HG02885 (cell line): ENCODE measurements around the gene KCNQ1.

Experiments used
- ATAC-seq: cut with Tn5 transposase; IDR thresholded peaks from one replicate; pipeline ENCODE4 v1.9.1; 2021; ENCODE audit warnings: mild to moderate bottlenecking; ENCODE audit not compliant: unreplicated experiment, poor library complexity

KCNQ1 gene

DNA sequence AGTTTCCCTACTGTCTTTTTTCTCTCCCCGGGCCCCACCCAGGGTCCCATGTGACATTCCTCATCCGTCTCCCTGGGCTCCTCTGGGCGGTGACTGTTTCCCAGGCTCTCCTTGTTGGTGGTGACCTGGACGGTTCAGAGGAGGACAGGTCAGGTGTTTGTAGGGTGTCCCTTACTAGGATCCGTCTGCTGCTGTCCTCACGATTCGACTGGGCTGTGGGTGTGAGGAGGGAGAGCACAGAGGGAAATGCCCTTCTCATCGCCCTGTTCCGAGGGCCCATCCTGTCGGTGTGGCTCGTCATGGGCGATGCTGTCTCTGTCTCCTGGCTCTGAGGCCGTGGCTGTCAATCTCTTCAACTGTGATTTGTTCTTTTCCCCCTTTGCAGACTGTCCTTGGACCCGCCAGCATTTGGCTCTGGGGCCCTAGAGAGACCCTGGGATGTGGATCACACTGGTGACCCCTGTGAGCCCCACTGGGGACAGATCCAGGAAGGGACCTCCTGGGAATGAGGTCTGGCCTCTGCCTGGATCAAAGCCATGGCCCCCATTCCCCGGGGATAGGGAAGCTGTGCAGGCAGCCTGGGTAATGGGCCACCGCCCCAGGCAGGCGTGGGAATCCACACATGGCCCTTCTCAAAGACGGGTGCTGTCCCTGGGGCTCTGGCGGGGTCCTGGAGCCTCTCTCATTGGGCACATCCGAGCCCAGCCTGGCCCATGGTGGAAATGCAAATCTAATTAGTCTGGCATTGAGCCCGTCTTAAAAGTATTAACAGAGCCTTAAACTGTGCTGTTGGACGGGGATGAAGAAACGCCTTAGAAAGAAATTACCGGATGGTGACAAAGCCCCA is 301.8 kb downstream of the KCNQ1 start:
- no peak for ATAC-seq

DNA sequence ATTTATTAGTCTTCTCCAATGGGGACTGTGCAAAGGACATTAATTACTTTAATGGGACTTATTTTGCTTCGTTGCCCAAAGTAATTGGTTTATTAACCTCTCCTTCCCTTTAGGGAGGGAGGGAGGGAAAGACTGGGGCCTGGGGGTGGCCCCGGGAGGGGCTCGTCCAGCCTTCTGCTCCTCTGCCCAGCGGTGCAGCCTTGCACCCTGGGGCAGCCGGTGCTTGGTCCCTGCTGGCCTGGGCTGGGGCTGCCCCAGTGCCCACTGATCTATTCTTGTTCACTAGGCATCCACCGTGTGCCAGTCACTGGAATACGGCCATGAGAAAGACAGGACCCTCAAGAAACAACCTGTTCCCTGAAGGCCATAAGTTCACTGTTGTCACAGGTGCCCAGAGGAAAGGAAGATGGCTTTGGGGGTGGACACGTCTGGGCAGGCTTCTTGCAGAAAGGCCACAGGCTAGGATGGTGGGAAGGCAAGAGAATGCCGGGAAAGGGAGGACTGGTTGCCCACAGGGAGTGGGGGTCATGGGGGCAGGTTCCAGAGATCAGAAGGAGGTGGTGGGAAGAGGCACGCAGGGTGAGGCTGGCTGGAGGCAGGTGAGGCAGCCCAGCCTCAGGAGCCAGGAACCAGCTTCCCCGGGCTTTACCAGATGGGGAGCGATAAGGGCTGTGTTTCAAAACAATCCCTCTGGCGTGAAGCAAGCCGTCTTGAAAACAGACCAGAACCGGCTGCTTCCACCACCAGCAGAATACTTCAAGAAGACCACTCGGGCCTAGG is 302.6 kb downstream of the KCNQ1 start:
- ATAC-seq: no peak

DNA sequence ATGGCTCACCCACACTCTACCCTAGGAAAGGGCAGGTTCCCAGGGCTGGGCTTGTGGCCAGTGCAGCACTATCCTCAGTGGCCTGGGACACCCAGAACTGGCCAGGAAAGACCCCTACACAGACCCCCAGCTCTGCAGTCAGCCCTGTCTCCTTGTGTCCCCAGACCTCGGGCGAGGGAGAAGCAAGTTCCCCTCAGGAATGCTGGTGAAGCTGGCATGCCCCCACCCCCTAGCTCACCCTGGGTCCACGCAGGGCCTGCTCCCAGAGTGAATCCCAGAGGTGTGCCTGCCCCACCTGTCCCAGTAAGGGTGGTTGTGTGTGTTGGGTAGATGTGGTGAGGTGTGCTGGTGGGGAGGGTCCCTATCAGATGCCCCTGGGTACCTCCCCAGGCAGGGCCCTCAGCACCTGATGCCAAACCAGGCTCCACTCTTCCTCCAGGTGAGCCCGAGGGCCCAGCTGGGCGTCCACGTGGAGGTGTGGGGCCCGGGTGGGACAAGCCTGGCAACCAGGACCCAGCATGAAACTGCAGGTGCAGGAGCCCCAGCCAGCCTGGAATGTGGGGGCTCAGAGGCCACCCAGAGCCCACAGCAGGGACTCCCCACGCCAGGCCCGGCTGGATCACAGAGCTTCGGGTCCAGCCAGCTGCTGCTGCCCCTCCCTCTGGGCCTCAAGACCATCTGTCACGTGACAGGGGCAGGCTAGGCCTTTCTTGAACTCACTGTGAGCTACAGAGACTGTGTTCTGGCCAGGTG is 303.4 kb downstream of the KCNQ1 start:
- no peak for ATAC-seq

DNA sequence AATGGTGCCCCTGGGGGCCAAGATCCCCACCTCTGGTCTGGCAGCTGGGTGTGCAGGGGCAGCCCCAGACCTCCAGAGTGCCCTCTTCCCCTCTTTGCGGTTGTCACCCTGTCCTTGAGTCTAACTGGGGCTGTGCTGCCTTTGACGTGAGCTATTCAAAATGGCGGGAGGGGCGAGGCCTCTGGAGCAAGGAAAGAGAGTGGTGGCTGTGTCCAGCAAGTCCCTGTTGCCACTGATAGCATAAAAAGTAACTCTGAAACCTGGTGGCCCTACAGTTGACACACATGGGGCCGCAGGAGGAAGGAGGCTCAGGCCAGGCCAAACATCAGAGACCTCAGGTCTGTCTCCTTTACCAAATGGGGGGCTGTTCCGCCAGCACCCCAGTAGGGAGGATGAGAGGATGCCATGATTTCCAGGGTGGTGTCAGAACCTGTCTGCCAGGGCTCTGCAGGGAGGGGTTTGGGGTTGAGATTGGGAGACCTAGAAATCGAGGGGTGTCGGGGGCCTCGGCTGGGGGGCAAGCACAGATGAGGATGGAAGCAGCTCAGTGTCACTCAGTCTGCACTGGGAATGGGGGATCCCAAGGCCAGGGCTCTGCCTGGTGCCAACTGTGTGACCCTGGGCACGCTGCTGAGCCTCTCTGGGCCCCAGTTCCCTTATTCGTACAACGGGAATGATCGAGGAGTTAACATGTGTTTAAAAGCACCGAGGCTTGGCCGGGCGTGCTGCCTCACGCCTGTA is 304.2 kb downstream of the KCNQ1 start:
- no peak for ATAC-seq

GRCh38 chr11:2750101-2750681 is 305.4 kb downstream of the KCNQ1 start:
- no peak for ATAC-seq

DNA sequence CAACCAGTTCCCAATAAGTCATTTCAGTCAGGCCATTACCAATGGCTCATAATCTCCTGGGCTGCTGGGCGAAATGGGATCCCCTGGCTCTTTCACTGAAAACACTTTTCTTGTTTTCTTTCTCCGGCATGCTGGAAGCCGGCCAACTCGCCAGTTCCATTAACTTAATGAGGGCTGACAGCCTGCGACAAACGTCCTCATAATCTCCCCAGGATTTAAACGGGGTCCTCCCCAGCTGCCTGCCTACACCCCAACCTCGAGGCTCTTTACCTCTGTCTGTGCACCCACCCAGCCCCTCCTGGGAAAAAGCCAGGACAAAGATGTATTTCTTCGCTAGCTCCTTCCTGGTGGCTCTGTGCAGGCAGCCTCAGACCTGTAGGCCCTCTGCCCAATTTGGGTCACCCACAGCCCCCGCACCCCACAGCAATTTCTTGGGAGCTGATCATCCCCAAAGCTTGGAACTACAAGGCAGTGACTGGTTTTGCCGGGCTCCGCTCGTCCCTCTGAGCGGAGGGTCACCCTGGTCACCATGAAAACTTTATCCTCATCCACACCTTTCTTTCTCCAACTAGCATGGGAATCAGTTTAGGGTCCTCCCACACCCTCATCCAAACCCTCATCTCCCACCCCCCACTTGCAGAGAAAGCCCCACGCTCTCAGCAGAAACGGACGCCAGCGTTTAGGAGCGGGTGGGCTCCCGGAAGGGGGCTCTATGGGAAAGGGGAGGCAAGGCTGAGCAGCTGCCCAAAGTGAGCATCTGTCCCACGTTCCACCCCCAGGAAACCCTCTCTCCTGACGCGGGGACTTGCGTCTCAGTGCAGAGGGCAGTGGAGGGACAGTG is 306.1 kb downstream of the KCNQ1 start:
- ATAC-seq: no peak

DNA sequence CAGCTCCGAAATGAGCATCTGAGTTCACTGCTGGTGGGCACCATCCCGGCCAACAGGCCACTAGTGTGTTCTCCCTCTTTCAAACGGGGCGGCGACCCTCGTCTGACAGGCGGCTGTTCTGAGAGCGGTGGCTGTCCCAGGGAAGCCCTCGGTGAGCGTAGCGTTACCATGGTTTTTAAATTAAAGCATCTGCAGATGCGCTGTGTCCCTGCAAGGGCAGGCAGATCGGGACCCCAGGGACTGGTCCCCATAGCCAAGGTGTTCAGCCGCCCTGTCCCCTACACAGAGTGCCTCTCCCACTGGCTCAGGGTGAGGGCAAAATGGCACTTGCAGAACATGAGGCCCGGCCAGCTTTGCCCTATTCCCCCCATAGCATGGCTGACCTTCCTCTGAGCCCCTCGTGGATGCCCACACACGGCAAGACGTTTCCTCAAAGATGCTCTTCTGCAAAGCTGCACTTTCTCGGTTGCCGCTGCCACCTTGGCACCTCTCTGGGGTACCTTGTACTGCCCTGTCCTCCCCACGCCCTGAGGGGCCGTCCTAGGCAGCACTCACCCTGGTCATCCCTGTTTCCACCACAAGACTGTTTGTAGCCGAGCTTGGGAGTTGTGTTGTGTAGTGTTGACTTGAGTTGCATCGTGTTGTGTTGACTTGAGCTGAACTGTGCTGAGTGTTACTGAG is 306.9 kb downstream of the KCNQ1 start:
- ATAC-seq: no peak

DNA sequence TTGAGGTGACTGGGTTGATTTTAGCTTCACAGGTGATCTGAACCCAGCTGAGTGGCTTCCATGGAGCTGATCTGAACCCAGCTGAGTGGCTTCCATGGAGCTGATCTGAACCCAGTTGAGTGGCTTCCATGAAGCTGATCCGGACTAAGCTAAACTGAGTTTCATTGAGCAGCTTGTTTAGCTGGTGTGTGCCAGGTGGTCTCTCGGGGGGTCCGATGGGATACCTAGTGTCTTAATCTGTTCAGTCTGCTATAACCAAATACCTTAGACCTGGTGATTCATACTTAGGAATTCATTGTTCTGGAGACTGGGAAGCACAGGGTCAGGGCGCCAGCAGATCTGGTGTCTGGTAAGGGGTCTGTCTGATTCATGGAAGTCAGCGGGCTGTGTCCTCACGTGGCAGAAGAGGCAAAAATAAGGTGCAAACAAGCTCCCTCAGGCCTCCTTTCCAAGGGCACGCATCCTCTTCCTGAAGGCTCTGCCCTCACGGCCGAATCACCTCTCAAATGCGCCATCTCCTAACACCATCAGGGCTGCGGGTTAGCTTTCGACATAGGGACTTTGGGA is 307.5 kb downstream of the KCNQ1 start:
- ATAC-seq: no peak

GRCh38 chr11:2752923-2753322 is 308.1 kb downstream of the KCNQ1 start:
- ATAC-seq: no peak

DNA sequence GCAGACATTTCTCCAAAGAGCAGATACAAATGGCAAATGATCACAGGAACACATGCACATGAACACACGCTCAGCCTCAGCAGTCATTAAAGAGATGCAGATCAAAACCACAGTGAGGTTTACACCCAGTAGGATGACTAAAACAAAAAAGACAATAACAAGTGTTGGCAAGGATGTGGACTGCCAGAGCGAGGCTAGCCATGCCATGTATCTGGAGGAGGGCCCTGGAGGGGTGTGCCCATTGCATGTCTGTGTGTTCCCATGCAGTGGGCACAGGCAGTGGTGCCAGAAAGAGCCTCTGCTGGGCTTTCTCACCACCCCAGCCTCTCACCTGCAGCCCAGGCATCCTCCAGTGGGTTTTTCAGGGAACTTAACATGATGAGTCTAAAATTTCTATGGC is 309.2 kb downstream of the KCNQ1 start:
- ATAC-seq: no peak

DNA sequence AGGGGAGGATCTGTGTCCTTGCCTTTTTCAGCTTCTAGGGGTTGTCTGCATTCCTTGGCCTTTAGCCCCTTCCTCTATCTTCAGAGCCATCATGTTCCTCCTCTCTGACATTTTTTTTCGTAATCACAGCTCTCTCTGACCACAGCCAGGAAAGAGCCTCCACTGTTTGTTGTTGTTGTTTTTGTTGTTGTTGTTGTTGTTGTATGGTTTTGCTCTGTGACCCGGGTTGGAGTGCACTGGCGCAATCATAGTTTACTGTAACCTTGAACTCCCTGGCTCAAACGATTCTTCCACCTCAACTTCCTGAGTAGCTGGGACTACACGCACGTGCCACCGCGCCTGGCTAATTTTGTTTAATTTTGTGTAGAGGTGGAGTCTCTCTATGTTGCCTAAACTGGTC is 310.3 kb downstream of the KCNQ1 start:
- no peak for ATAC-seq

- no peak for ATAC-seq
Observed at GRCh38 chr11:2758751-2759150, 313.9 kb downstream of the KCNQ1 start.

DNA sequence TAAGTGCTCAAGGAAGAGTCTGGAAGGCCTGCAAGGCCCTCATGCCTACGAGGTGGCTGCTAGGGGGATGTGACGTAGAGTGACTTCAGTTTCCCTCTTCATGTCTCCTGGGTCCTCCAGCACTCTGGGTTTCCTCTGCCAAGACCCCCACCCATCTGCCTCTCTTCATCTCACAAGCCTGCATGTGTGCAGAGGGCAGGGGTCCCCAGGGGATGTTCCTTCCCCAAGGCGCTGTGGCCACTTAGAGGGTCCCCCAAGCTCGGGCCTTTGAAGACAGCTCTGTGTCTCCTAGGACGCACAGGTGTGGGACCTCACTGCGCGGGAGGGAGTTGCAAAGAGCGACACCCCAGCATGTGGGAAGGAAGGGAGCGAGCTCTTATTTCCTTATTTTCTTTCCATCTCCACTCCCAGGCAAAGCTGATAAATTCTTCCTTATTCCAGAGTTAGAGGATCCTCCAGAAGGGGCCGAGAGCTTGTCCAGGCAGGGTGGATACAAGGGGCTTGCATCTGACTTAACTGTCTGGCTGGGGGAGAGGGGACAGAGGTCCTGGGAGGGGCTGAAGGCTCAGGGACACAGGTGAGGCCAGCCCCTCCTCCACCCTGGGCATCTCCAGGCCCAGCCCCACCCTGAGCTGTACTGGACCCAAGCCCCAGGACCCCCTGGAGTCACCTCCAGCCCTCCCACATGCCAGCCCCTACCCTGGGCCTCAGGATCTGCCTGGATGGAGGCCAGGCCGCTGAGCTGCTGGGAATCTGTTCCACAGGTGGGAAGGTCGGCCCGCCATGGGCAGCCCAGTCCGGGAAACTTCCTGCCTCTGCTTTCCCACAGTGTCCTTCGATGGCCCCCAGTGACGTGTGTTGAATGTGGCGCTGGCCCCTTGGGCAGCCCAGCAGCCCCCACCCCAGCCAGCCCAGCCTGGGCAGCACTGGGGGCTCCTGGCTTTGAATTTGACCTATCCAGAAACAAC is 314.7 kb downstream of the KCNQ1 start:
- no peak for ATAC-seq

DNA sequence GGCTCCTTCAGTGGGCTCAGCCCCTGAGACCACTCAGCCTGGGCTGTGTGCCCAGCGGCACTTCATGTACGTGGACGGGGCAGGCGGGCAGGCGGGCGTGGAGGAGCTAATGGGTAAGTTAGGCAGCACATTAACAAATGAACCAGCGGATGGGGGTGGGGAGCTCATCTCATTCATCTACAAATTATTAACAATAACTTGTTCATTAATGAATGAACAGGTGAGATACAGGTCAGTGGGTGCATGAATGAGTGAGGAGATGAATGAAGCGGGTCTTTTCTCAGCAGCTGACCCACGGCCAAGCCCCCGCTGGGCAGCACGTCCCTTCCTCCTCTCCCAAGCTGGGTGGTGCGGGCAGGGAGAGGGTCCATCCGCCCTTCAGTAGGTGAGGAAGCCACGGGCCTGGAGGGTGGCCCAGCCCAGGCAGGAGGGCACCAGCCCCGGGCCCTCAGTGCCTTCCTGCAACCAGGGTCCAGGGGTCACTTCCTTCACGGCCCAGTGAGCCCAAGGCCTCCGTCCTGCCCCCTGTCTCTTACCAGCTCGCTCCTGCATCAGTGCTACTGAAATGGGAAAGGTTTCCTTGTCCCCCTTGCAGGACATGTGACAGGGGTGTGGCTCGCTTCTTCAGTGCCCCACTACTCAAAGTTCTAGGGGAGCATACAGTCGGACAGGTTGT is 315.5 kb downstream of the KCNQ1 start:
- ATAC-seq: no peak

DNA sequence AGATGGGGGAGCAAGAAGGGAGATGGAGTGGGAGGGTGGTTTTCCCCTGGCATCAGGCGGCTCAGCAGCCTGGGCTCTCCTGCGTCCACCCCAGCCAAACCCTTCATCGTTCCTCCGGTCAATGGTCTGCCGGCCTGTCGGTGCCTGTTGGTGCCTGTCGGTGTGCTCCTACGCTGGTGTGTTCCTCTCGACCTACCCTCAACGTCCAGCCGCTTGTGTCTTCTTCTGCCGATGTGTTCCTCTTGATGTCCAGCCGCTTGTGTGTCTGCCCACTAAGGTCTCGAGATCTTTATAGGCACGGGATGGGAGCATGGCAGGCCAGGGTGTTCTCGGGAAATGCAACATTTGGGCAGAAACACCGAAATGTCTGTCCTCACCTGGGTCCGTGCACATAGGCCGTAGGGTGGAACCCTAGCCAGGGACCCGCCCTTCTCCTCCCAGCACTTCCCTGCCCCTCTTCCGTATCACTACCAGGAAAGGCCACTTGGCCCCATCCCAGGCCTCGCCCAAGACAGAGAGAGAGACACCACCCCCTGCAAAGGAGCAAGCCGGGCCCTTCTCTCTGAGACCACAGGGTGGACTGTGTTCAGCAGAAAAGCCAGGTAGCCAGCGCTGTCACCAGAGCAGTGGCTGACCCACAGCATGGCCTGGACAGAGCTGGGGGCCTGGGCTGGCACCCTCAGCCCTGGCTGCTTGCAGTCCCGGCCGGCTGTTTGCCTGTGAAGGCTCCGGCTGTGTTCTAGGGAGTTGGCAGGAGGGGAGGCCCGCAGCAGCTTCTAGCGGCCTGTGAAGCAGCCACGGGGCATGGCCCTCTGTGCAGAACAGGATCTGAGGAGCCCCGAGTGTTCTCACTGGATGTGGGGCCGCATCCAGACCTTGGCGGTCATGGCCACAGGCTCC is 316.6 kb downstream of the KCNQ1 start:
- no peak for ATAC-seq

DNA sequence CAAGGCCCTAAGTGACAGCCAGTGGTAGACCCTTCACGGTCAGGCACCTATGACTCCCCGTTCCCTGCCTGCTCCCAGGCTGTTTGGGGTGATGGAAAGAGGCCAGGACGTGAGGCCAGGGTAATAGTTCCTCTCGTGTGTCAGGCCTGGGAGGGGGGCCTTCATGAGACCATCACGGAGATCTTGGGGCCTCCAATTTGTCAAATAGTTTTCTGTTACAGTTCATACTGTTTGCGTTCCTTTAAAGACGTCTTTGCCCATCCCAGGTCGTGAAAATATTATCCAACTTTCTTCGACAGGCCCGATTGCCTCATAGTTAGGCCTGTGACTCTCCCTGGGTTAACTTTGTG is 317.2 kb downstream of the KCNQ1 start:
- no peak for ATAC-seq
